COLO829 (cell line): ENCODE measurements around the gene PLCXD1.
"Not testable (repeated sequence)": the region's sequence is repeated elsewhere in the genome, so short reads cannot be mapped to it uniquely, and the experiment has no call there.

Experiments used
- DNase-seq: peaks from one replicate; pipeline ENCODE4 v3.0.0; 2012; ENCODE audit warnings: low spot score

Gene PLCXD1

GRCh38 chrX:264006-264405 lies 17.2 kb upstream of the PLCXD1 start:
- not testable (repeated sequence) for DNase-seq

DNA sequence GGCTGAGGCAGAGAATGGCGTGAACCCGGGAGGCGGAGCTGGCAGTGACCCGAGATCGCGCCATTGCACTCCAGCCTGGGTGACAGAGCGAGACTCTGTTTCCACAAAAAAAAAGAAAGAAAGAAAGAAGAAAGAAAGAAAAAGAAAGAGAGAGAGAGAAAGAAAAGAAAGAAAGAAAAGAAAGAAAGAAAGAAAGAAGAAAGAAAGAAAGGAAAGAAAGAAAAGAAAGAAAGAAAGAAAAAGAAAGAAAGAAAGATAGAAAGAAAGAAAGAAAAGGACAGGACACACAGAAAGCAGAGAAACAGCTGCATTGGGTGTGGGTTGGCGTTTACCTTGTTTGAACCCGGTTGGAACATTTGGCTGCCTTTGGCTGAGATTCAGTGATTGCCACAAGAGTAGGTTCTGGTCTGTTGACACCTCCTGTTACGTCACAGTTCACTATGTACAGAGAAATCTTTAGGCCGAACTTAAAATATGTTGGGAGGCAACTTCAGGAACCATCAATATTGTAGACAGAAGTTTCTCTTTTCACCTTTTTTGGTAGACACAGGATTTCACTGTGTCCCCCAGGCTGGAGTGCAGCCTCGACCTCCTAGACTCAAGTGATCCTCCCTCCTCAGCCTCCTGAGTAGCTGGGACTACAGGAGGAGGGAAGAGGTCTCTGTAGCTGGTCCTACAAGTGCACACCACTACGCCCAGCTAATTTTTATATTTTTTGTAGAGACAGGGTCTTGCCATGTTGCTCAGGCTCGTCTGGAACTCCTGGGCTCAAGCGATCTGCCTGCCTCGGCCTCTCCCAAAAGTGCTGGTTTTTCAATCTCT lies 16.3 kb upstream of the PLCXD1 start:
- no peak for DNase-seq

GRCh38 chrX:265502-265901 lies 15.7 kb upstream of the PLCXD1 start:
- DNase-seq: no peak

DNA sequence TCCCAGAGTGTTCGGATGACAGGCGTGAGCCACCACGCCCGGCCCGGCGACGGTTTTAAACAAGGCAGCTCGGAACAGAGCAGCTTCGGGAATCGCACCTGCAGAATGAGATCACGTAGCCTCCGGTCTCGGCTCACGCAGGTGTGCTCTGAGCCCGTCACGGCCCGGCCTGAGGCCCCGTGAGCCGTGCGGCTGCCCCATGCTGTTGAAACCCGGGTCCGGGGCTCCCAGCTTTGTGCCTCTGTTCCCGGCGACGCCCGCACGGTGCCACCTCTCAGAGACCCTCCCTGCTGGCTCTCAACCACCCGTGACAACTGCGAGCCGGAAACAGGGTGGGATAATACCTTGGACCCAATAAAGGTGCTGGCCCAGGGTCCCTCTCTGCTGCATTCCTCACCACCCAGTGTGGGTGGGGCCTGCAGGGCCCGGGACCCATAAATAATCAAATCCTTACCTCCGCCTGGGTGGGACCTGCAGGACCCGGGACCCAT lies 13.4 kb upstream of the PLCXD1 start:
- DNase-seq: no peak

- no peak for DNase-seq
Observed at GRCh38 chrX:270848-271367, 10.3 kb upstream of the PLCXD1 start.

- DNase-seq: no peak
Observed at GRCh38 chrX:274904-275475, 6.2 kb upstream of the PLCXD1 start.

DNA sequence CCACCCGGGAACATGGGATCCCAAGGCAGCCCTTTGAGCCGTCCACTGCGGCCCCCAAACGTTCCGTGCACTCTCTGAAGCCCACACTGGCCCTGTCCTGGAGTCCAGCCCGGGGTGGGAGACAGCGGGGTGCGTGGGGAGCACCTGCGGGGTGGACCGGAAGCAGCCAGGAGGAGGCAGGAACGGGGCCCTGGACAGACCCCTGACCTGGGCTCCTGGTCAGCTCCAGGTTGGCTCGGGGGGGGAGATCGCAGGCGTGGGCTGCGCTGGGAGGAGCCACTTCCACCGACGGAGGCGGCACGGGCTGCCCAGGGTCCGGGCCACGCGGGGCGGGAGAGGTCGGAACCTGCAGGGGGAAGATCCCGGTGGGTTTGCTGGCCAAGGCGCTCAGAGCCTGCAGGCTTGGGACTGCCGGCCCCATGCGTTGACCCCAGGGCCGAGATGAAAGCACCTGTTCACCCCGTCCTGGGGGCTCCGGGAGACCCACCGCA lies 5.7 kb upstream of the PLCXD1 start:
- no peak for DNase-seq

- no peak for DNase-seq
Observed at GRCh38 chrX:275967-276580, 5.1 kb upstream of the PLCXD1 start.

- DNase-seq: no peak
Observed at GRCh38 chrX:276581-277201, 4.5 kb upstream of the PLCXD1 start.

GRCh38 chrX:279757-280604 lies 1.2 kb upstream of the PLCXD1 start:
- not testable (repeated sequence) for DNase-seq

DNA sequence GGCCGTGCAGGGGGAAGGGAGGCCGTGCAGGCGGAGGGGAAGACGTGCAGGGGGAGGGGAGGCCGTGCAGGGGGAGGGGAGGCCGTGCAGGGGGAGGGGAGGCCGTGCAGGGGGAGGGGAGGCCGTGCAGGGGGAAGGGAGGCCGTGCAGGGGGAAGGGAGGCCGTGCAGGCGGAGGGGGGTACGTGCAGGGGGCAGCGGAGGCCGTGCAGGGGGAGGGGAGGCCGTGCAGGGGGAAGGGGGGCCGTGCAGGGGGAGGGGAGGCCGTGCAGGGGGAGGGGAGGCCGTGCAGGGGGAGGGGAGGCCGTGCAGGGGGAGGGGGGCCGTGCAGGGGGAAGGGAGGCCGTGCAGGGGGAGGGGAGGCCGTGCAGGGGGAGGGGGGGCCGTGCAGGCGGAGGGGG lies 459 bp upstream of the PLCXD1 start:
- not testable (repeated sequence) for DNase-seq

- not testable (repeated sequence) for DNase-seq
Observed at GRCh38 chrX:282000-282681, 960 bp downstream of the PLCXD1 start.

DNA sequence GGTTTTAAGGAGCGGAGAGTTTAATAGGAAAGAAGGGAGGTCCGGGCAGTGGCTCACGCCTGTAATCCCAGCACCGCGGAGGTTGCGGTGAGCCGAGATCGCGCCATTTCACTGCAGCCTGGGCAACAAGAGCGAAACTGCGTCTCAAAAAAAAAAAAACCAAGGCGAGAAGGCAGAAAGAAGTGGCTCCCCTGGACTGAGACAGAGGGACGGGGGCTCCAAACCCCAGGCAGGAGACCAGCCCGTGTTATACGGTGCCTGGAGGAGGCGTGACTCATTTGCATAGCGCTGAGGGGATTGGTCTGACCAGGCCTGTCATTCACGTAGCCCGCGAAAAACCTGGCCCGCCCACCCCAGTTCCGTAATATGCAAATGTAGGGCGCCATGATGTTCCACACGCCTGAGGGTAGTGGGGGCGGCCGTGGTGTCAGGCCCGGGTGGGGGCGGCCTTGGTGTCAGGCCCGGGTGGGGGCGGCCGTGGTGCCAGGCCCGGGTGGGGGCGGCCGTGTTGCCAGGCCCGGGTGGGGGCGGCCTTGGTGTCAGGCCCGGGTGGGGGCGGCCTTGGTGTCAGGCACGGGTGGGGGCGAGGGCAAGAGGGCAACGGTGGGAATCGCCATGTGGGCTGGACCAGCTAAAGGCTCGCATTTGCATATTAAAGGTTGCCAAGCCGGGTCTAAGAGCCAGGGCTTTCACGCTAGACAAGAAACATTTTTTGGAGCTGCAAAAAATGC lies 2.1 kb downstream of the PLCXD1 start:
- peak; percentile 85 for DNase-seq

GRCh38 chrX:285076-285677 lies 4.0 kb downstream of the PLCXD1 start:
- DNase-seq: no peak

DNA sequence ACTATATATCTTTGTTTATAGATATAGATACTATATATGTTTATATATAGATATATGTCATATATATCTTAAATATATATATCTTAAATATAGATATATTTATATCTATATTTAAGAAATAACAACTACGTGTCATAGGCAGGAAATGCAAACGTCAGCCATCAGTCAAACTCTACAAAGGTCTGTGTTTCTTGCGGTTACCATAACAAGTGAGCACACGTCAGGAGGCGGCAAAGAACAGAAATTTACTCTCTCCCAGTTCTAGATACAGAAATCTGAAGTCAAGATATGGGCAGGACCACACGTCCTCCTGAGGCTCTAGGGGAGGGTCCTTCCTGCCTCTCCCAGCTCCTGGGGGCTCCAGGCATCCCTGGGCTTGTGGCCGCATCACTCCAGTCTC lies 6.5 kb downstream of the PLCXD1 start:
- no peak for DNase-seq

DNA sequence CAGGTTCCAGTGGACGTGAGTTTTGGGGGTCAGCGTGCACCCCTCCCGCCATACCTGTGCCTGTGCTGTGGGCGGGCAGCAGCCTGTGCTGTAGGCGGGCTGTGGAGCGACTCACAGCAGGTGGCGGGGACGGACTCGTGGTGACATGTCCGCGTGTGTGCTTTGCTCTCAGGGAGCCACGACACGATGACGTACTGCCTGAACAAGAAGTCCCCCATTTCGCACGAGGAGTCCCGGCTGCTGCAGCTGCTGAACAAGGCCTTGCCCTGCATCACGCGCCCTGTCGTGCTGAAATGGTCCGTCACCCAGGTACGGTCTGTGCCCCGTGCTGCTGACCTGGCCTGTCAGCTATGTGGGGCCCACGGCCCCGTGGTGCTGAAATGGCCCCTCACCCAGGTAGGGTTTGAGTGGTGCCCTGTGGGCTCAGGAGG lies 7.4 kb downstream of the PLCXD1 start:
- no peak for DNase-seq

GRCh38 chrX:290476-291166 lies 9.4 kb downstream of the PLCXD1 start:
- DNase-seq: no peak

DNA sequence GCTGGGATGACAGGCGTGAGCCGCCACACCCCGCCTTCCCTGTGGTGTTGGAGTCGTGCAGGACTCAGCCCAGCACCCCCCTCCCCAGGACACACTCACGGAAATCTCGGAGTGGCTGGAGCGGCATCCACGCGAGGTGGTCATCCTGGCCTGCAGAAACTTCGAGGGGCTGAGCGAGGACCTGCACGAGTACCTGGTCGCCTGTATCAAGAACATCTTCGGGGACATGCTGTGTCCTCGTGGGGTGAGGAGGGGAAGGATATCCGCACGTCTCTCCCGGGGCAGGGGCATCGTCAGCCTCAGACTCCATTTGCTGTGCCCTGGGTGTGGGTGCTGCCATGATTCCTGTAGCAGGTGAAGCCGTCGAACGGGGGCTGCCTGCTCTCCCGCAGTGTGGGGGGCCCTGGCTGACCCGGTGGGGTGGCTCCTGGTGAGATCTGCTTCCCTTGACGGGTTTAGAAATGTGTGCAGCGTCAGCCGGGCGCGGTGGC lies 10.3 kb downstream of the PLCXD1 start:
- DNase-seq: no peak
